HPDE6-E6E7 (cell line): Measurements from ENCODE around the gene UPK1B.
"Not testable (repeated sequence)": the region's sequence is repeated elsewhere in the genome, so short reads cannot be mapped to it uniquely, and the experiment has no call there.

Experiments used
- DNase-seq: peaks from one replicate; pipeline ENCODE4 v3.0.0; 2011; ENCODE audit warnings: missing footprints; ENCODE audit errors: extremely low spot score

UPK1B gene

GRCh38 chr3:119173325-119173724 is at the start of gene UPK1B:
UPK1B (plus strand) TSS chr3:119173598; CDS start chr3:119186742, 13,144 bp downstream.
- DNase-seq, result peak; percentile 17

DNA sequence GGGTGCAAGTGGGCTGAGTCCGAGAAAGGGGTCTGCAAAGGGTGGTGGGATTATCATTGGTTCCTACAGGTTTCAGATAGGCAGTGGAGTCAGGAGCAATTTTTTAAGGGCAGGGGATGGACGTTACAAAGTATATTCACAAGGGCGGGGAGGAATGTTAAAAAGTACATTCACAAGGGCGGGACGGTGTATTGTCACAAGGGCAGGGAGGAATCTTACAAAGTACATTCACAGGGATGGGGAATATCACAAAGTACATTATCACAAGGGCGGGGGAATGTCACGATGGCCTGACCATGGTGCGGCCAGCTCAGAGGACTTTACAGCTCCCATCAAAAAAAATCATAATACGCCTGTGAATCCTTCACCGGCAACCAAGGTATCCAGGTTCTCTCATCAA is 48.1 kb upstream of the UPK1B start:
- no peak for DNase-seq

DNA sequence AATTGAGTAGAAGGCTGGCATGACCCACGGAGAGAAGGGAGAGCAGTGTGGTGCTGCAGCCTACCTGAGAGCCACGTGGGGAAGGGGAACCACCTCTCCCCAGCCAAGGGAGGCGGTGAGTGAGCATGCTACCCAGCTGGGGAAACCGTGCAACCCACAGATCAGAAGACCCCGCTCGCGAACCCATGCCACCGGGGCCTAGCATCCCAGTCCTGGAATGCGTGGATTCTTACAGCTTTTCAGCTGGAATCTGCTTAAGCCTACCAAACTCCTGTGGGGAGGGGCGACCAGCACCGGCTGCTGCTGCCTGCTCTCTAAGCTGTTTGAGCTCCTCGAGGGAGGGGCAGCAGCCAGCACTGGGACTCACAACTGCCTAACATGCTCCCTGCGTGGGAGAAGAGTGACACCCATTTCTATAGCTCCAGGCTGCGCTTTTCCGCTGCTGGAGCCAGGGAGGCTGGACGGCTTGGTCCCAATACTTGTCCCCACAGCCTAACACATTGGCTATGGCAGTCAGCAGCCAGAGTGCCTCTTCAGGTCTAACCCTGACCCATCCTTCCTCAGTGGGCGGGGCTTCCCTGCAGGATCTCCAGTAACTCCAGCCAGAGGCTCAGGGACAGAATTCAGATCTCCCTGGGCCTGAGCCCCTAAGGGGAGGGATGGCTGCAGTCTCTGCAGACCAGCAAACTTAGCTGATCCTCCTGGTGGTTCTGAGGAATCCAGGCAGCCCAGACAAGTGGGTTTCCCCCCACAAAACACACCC is 47.5 kb upstream of the UPK1B start:
- no peak for DNase-seq

DNA sequence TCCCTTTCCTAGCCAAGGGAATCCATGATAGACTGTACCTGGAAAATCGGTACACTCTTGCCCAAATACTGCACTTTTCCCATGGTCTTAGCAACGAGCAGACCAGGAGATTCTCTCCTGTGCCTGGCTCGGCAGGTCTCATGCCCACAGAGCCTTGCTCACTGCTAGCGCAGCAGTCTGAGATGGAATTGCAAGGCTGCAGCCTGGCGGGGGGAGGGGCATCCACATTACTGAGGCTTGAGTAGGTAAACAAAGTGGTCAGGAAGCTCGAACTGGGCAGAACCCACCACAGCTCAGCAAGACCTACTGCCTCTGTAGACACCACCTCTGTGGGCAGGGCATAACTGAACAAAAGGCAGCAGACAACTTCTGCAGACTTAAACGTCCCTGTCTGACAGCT is 43.1 kb upstream of the UPK1B start:
- DNase-seq, result not testable (repeated sequence)

DNA sequence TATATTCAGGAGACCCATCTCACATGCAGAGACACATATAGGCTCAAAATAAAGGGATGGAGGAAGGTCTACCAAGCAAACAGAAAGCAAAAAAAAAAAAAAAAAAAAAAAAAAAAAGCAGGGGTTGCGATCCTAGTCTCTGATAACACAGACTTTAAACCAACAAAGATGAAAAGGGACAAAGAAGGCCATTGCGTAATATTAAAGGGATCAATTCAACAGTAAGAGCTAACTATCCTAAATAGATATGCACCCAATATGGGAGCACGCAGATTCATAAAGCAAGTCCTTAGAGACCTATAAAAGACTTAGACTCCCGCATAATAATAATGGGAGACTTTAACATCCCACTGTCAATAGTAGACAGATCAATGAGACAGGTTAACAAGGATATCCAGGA is 41.1 kb upstream of the UPK1B start:
- not testable (repeated sequence) for DNase-seq

- DNase-seq, result not testable (repeated sequence)
Observed at GRCh38 chr3:119139360-119139759, 34.0 kb upstream of the UPK1B start.

DNA sequence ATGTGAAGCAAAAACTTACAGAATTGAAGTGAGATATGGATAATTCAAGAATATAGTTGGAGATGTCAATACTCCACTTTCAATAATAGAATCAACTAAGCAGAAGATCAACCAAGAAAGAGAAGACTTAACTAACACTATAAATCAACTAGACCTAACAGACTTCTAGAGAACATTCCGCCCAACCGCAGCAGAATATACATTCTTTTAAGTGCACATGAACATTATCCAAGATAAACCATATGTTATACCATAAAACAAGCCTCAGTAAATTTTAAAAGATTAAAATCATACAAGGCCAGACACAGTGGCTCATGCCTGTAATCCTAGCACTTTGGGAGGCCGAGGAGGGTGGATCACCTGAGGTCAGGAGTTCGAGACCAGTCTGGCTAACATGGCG is 32.9 kb upstream of the UPK1B start:
- DNase-seq, result no peak

- DNase-seq, result no peak
Observed at GRCh38 chr3:119145128-119145499, 28.3 kb upstream of the UPK1B start.

- DNase-seq, result peak; percentile 60
Observed at GRCh38 chr3:119145500-119146167, 27.8 kb upstream of the UPK1B start, which contains the start of gene TEX55. TEX55 (plus strand) TSS chr3:119146165; CDS start chr3:119146190, 25 bp downstream.

DNA sequence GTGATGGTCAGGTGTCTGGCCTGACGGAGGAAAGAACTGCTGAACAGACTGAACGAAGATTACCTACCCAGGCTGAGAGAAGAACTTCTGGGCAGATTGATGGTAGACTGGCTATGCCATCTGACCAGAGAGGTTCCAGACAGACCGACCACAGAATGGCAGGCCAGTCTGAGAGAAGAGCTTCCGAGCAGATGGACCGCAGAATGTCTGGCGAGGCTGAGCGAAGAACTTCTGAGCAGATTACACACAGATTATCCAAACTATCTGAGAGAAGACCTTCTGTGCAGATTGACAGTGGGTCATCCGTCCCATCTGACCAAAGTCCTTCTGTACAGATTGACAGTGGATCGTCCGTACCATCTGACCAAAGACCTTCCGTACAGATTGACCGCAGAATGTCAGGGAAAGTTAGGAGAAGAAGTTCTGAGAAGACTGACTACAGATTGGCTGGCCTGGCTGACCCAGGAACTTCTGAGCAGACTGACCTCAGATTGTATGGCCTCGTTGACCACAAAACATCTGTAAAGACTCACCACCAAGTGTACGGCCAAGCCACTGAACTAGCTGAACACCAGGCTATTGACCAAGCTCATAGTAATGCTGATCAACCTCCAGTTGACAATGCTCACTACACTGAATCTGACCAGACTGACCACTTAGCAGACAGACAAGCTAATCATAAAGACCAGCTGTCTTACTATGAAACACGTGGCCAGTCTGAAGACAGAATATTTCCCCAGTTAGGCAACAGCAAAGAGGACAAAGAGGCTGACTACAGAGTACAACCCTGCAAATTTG is 26.6 kb upstream of the UPK1B start:
- DNase-seq, result no peak

DNA sequence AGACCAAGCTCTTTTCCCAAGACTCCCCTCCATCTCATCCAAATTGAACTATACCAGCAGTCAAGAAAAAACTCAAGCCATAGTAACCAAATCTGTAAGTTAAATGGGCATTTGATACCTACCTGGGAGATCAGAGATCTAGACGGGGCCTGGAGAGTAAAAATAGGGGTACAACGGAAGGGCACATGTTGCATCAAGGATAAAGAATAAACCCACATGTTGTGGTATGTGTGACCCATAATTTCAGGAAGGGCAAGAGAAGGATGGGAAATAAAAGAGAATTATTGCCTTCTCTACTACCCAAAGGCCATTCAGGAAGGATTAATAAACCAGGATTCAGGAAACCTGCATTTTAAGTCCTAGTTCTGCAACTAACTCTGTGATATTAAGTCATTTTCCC is 25.9 kb upstream of the UPK1B start:
- DNase-seq, result no peak

DNA sequence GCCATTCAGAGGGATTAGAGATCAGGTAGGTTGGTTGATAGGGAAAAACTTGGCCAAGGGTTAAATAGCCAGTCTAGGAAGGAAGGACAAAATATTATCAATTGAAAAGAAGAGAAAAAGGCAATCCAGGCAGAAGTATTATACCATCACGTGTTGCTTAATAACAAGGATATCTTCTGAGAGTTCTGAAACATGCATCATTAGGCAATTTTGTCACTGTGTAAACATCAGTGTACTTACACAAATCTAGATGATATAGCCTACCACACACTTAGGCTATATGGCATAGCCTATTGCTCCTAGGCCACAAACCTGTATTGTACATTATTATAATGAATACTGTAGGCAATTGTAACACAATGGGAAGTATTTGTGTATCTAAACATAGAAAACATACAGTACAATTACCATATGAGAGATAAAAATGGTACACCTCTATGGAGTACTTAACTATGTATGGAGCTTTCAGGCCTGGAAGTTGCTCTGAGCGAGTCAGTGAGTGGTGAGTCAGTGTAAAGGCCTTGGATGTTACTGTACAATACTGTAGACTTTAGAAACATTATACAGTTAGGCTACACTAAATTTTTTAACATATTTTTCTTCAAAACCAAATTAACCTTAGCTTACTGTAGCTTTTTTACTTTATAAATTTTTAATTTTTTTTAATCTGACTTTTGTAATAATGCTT is 24.8 kb upstream of the UPK1B start:
- no peak for DNase-seq

DNA sequence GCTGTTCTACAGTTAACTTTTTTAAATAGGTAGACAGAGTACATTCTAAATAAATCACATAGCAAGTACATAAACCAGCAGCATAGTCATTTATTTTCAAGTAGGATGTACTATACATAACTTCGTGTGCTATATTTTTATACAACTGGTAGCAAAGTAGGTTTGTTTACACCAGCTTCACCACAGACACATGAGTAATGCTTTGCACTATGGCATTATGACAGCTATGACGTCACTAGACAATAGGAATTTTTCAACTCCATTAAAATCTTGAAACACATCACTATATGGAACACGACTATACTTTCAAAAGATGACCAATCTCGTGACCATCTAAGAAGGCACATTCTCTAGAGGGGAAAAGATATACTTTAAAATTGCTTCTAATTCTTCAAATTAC is 23.9 kb upstream of the UPK1B start:
- no peak for DNase-seq

- DNase-seq, result no peak
Observed at GRCh38 chr3:119156868-119157267, 16.5 kb upstream of the UPK1B start.

DNA sequence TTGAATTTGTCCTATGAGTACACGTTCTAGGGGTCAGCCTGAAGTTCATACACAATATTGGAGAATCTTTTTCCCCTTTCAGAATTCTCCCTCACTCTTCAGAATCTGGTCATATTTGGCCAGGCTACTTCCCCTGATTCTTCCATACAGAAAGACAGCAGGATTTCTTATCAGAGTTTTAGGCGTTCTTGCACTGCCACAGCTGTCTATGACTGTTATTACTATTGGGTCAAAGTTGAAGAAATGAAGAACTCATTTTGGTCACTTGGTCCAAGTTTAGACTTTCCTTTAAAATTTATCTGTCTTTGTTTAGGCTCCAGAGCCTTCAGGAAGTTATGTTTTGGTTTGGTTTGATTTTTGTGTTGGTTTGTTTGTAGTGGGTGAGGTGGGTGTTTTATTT is 15.4 kb upstream of the UPK1B start:
- DNase-seq, result no peak

- no peak for DNase-seq
Observed at GRCh38 chr3:119160361-119160760, 13.0 kb upstream of the UPK1B start.

GRCh38 chr3:119160815-119161214 is 12.6 kb upstream of the UPK1B start:
- DNase-seq, result no peak

DNA sequence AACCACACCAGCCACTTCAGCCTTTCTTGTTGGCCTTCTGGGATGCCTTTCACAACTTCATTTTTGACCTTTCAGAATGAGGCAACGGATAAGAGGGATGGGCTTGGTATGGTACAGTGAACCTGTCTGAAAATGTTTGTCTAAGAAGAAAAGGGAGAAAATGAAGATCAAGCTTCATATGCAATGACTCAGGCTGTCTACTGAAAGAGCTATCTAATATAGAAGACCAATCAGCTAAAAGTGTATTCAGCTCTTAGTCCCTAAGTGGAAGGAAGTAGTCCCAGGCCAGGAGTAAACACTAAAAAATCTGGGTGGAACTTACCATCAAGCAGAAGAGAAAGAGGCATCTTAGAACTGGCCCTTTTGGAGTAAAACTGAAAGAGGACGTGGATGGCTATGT is 12.2 kb upstream of the UPK1B start:
- no peak for DNase-seq

DNA sequence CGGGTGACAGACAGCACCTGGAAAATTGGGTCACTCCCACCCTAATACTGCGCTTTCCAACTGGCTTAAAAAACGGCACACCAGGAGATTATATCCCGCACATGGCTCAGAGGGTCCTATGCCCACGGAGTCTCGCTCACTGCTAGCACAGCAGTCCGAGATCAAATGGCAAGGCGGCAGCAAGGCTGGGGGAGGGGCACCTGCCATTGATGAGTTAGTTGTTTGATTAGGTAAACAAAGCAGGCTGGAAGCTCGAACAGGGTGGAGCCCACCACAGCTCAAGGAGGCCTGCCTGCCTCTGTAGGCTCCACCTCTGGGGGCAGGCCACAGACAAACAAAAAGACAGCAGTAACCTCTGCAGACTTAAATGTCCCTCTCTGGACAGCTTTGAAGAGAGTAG is 8.7 kb upstream of the UPK1B start:
- not testable (repeated sequence) for DNase-seq

- DNase-seq, result no peak
Observed at GRCh38 chr3:119170821-119171220, 2.6 kb upstream of the UPK1B start.

- peak; percentile 63 for DNase-seq
Observed at GRCh38 chr3:119175872-119176756, 2.7 kb downstream of the UPK1B start.
